ENCODE measurements around the gene KRT84.

Gene KRT84

DNA sequence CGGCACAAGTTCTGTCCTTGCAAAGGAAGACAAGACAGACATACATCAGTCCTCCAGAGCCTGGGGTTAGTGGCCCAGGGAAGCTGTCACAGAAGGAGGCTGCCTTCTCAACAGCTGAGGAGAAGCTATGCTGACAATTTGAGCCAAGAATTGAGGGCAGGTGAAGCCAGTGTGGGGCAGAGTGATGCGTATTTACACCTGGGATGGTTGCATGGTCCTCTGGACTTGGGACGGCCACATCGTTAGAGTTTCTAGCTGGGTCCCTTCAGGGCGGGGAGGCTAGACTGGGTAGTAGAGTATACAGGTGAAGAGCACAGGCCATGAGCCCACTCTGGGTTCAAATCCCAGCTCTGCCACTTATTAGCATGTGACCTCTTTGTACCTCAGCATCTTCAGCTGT is 34.7 kb downstream of the KRT84 start:
- Histone ChIP-seq H3K9me3 (ENCODE audit: control insufficient read depth, low read length) (no peaks in the 10 kb centered on the region), H3K18ac (ENCODE audit: low read depth in 1 of 2, low read length in 2 of 2) (no peak overlapping the region), H3K4me3 (ENCODE audit: insufficient read depth in 1 of 2, low read depth in 1 of 2, low read length in 2 of 2) (no peak overlapping the region), H3K23ac (ENCODE audit: low read length in 2 of 2) (no peak overlapping the region), H3K79me1 (replicated peaks; ENCODE audit: low read length, poor library complexity, severe bottlenecking) (no peaks in the 10 kb centered on the region), H4K8ac (ENCODE audit: low read length) (no peak overlapping the region), H3K4me1 (ENCODE audit: control insufficient read depth, insufficient read depth, low read depth, low read length) (no peaks in the 10 kb centered on the region), H2BK15ac (ENCODE audit: low read depth, poor library complexity, severe bottlenecking) (no peak overlapping the region), H3K4ac (ENCODE audit: low read depth in 1 of 2, low read length in 2 of 2) (no peak overlapping the region), H3K4me2 (ENCODE audit: low read length, poor library complexity, severe bottlenecking) (no peak overlapping the region), H2BK5ac (ENCODE audit: low read depth, low read length, poor library complexity, severe bottlenecking) (no peak overlapping the region), H4K91ac (ENCODE audit: low read length) (no peak overlapping the region), H2AK5ac (ENCODE audit: low read length, severe bottlenecking) (no peak overlapping the region), H3K27ac (ENCODE audit: low read length, poor library complexity, severe bottlenecking) (no peak overlapping the region), H3K36me3 (ENCODE audit: control insufficient read depth in 1 of 2, insufficient read depth in 2 of 2, low read depth in 1 of 2, low read length in 2 of 2) (no peaks in the 10 kb centered on the region), H2AFZ (ENCODE audit: low read depth, low read length) (no peak overlapping the region), H3K14ac (ENCODE audit: low read length in 2 of 2) (no peak overlapping the region), H3K27me3 (ENCODE audit: control insufficient read depth in 1 of 2, insufficient read depth in 1 of 2, low read length in 2 of 2) (peaks cover 57 to 94% of the 10 kb centered on the region in 2 experiments), H2BK120ac (ENCODE audit: low read depth, low read length) (no peak overlapping the region), H2BK12ac (ENCODE audit: low read length in 2 of 2) (no peak overlapping the region), H3K9ac (ENCODE audit: low read length) (no peak overlapping the region)
- DNase-seq = no peak
- 83% methylated on average over 5 of the region's 5 CpGs for WGBS

DNA sequence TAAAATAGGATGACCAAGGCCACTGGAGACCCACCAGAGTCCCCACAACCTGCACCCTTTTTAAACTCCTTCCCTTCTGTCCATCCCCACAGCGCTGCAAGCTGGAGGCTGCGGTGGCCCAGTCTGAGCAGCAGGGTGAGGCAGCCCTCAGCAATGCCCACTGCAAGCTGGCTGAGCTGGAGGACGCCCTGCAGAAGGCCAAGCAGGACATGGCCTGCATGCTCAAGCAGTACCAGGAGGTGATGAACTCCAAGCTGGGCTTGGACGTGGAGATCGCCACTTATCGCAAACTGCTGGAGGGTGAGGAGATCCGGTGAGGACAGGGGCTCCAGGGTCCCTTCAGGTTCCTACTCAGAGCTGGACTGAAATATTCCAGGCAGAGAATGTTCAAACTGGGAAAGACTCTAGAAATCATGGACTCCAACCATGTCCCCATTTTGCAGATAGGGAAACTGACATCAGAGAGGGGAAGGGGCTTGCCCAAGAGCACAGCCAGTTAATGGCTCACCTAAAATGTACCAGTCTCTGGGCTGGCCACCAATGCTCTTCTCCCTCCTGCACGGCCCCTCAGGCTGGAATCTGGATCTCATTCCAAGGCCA is 35.3 kb downstream of the KRT84 start:
- H3K4me3 ChIP-seq (ENCODE audit: insufficient read depth in 1 of 2, low read depth in 1 of 2, low read length in 2 of 2) = no peak overlapping the region
- 90% methylated on average over 7 of the region's 8 CpGs for WGBS
- H4K91ac ChIP-seq (ENCODE audit: low read length) = no peak overlapping the region

DNA sequence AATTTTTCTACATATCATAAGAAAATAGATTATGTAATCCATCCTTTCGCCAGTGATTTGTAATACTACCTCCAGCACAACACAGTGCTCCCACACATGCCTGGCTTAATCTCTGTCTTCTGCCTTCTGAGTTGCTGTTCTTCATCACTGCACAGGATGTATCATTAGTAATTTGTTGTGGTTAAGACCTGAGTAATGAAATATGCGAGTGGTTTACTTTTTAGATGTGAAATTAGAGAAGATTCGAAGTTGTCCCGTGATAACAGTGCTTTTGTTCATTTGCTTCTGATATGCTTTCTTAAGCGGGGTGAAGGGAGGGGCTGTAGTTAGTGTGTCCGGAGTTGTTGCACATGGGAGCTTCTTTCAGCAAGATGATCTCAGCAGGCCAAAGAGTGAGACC is 36.3 kb downstream of the KRT84 start:
- no peak overlapping the region for H2AFZ ChIP-seq (ENCODE audit: low read depth, low read length)
- no peak overlapping the region for H3K14ac ChIP-seq (ENCODE audit: low read length in 2 of 2)
- no peak overlapping the region for H3K9ac ChIP-seq (ENCODE audit: low read length)
- no peaks in the 10 kb centered on the region for H3K36me3 ChIP-seq (ENCODE audit: control insufficient read depth in 1 of 2, insufficient read depth in 2 of 2, low read depth in 1 of 2, low read length in 2 of 2)
- no peak overlapping the region for H2BK12ac ChIP-seq (ENCODE audit: low read length in 2 of 2)
- H2BK120ac ChIP-seq (ENCODE audit: low read depth, low read length) = no peak overlapping the region
- H3K4ac ChIP-seq (ENCODE audit: low read depth in 1 of 2, low read length in 2 of 2) = no peak overlapping the region
- H3K4me2 ChIP-seq (ENCODE audit: low read length, poor library complexity, severe bottlenecking) = no peak overlapping the region
- no peaks in the 10 kb centered on the region for H3K4me1 ChIP-seq (ENCODE audit: control insufficient read depth, insufficient read depth, low read depth, low read length)
- peaks cover 51 to 93% of the 10 kb centered on the region in 2 experiments for H3K27me3 ChIP-seq (ENCODE audit: control insufficient read depth in 1 of 2, insufficient read depth in 1 of 2, low read length in 2 of 2)
- H3K18ac ChIP-seq (ENCODE audit: low read depth in 1 of 2, low read length in 2 of 2) = no peak overlapping the region
- no peak overlapping the region for H3K23ac ChIP-seq (ENCODE audit: low read length in 2 of 2)
- H3K79me1 ChIP-seq (replicated peaks; ENCODE audit: low read length, poor library complexity, severe bottlenecking) = no peaks in the 10 kb centered on the region
- DNase-seq = no peak
- H4K91ac ChIP-seq (ENCODE audit: low read length) = no peak overlapping the region
- WGBS = 88% methylated on average over 6 of the region's 6 CpGs
- H2BK5ac ChIP-seq (ENCODE audit: low read depth, low read length, poor library complexity, severe bottlenecking) = no peak overlapping the region
- H2BK15ac ChIP-seq (ENCODE audit: low read depth, poor library complexity, severe bottlenecking) = no peak overlapping the region
- H2AK5ac ChIP-seq (ENCODE audit: low read length, severe bottlenecking) = no peak overlapping the region
- no peak overlapping the region for H3K4me3 ChIP-seq (ENCODE audit: insufficient read depth in 1 of 2, low read depth in 1 of 2, low read length in 2 of 2)
- no peaks in the 10 kb centered on the region for H3K9me3 ChIP-seq (ENCODE audit: control insufficient read depth, low read length)
- no peak overlapping the region for H3K27ac ChIP-seq (ENCODE audit: low read length, poor library complexity, severe bottlenecking)
- H4K8ac ChIP-seq (ENCODE audit: low read length) = no peak overlapping the region

More for the DNA sequence above, 35.3 kb downstream of the KRT84 start:
- no peaks in the 10 kb centered on the region for H3K9me3 ChIP-seq (ENCODE audit: control insufficient read depth, low read length)
- H2AFZ ChIP-seq (ENCODE audit: low read depth, low read length) = no peak overlapping the region
- no peak overlapping the region for H3K4me2 ChIP-seq (ENCODE audit: low read length, poor library complexity, severe bottlenecking)
- H3K27me3 ChIP-seq (ENCODE audit: control insufficient read depth in 1 of 2, insufficient read depth in 1 of 2, low read length in 2 of 2) = peaks cover 53 to 93% of the 10 kb centered on the region in 2 experiments
- no peaks in the 10 kb centered on the region for H3K79me1 ChIP-seq (replicated peaks; ENCODE audit: low read length, poor library complexity, severe bottlenecking)
- H3K14ac ChIP-seq (ENCODE audit: low read length in 2 of 2) = no peak overlapping the region
- H3K9ac ChIP-seq (ENCODE audit: low read length) = no peak overlapping the region
- no peak overlapping the region for H2BK15ac ChIP-seq (ENCODE audit: low read depth, poor library complexity, severe bottlenecking)
- no peak overlapping the region for H2BK120ac ChIP-seq (ENCODE audit: low read depth, low read length)
- no peak overlapping the region for H4K8ac ChIP-seq (ENCODE audit: low read length)
- H3K23ac ChIP-seq (ENCODE audit: low read length in 2 of 2) = no peak overlapping the region
- no peak overlapping the region for H3K27ac ChIP-seq (ENCODE audit: low read length, poor library complexity, severe bottlenecking)
- H3K4me1 ChIP-seq (ENCODE audit: control insufficient read depth, insufficient read depth, low read depth, low read length) = no peaks in the 10 kb centered on the region
- H2AK5ac ChIP-seq (ENCODE audit: low read length, severe bottlenecking) = no peak overlapping the region
- no peak overlapping the region for H3K4ac ChIP-seq (ENCODE audit: low read depth in 1 of 2, low read length in 2 of 2)
- no peaks in the 10 kb centered on the region for H3K36me3 ChIP-seq (ENCODE audit: control insufficient read depth in 1 of 2, insufficient read depth in 2 of 2, low read depth in 1 of 2, low read length in 2 of 2)
- H2BK12ac ChIP-seq (ENCODE audit: low read length in 2 of 2) = no peak overlapping the region
- H2BK5ac ChIP-seq (ENCODE audit: low read depth, low read length, poor library complexity, severe bottlenecking) = no peak overlapping the region
- H3K18ac ChIP-seq (ENCODE audit: low read depth in 1 of 2, low read length in 2 of 2) = no peak overlapping the region
- no peak for DNase-seq

DNA sequence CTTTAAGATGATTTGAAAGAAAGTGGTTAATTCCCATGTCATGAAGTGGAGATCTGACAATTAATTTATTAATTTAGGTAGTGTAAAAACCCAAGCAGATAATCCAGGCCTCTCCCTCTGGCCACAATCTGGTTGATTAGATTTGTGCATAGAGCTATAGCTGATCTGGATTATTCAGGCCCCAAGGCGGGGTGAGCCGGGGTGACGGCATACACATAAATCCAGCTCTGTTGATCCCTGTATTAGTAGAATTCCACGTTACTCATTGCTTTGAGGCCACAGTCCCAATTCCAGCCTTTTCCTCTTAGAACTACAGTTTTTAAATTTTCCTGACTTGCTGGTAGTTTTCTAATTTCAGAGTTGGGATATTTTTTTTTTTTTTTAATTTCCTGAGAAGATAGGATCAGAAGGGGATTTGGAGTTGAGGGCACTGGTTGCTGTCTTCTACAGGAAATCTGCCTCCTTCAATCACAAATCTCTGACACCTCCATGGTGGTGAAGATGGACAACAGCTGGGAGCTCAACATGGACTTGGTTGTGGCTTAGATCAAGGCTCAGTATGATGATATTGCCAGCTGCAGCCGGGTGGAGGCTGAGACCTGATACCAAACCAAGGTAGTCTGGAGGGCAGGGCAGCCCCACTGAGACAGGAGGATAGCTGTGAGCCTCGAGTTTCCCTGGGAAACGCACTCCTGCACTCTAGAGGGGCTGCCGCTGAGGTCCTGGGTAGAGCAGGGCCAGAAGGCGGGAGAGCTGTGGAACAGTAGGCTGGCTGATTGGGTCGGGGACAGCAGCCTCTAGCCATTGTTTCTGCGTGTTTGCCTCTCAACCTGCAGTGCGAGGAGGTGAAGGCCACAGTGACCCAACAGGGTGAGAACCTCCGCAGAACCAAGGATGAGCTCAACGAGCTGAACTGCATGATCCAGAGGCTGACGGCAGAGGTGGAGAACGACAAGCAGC is 37.6 kb downstream of the KRT84 start:
- Histone ChIP-seq H2AFZ (ENCODE audit: low read depth, low read length) (no peak overlapping the region), H2BK5ac (ENCODE audit: low read depth, low read length, poor library complexity, severe bottlenecking) (no peak overlapping the region), H3K23ac (ENCODE audit: low read length in 2 of 2) (no peak overlapping the region), H3K27me3 (ENCODE audit: control insufficient read depth in 1 of 2, insufficient read depth in 1 of 2, low read length in 2 of 2) (peaks cover 54 to 93% of the 10 kb centered on the region in 2 experiments), H3K36me3 (ENCODE audit: control insufficient read depth in 1 of 2, insufficient read depth in 2 of 2, low read depth in 1 of 2, low read length in 2 of 2) (no peaks in the 10 kb centered on the region), H2AK5ac (ENCODE audit: low read length, severe bottlenecking) (no peak overlapping the region), H3K4me3 (ENCODE audit: insufficient read depth in 1 of 2, low read depth in 1 of 2, low read length in 2 of 2) (no peak overlapping the region), H3K4me1 (ENCODE audit: control insufficient read depth, insufficient read depth, low read depth, low read length) (no peaks in the 10 kb centered on the region), H3K4me2 (ENCODE audit: low read length, poor library complexity, severe bottlenecking) (no peak overlapping the region), H3K9me3 (ENCODE audit: control insufficient read depth, low read length) (peaks cover 7% of the 10 kb centered on the region), H3K9ac (ENCODE audit: low read length) (no peak overlapping the region), H3K18ac (ENCODE audit: low read depth in 1 of 2, low read length in 2 of 2) (no peak overlapping the region), H4K8ac (ENCODE audit: low read length) (no peak overlapping the region), H3K14ac (ENCODE audit: low read length in 2 of 2) (no peak overlapping the region), H4K91ac (ENCODE audit: low read length) (no peak overlapping the region), H3K27ac (ENCODE audit: low read length, poor library complexity, severe bottlenecking) (no peak overlapping the region), H2BK120ac (ENCODE audit: low read depth, low read length) (no peak overlapping the region), H3K79me1 (replicated peaks; ENCODE audit: low read length, poor library complexity, severe bottlenecking) (no peaks in the 10 kb centered on the region), H2BK15ac (ENCODE audit: low read depth, poor library complexity, severe bottlenecking) (no peak overlapping the region), H2BK12ac (ENCODE audit: low read length in 2 of 2) (no peak overlapping the region), H3K4ac (ENCODE audit: low read depth in 1 of 2, low read length in 2 of 2) (no peak overlapping the region)
- no peak for DNase-seq
- WGBS = 65% methylated on average over 15 of the region's 16 CpGs
